Stimulated activated CD4-positive, alpha-beta T cell treated with anti-CD3 and anti-CD28 coated beads, TNF-alpha, amount 100 ng/mL, for 4 hours (primary cell): ENCODE data around the gene C22orf23.

Experiments used
- DNase-seq, 3 experiments: peaks; one replicate each; pipeline ENCODE4 v3.0.0-alpha.2; 2020; ENCODE audit warnings: low read depth in 3 of 3

Gene C22orf23

DNA sequence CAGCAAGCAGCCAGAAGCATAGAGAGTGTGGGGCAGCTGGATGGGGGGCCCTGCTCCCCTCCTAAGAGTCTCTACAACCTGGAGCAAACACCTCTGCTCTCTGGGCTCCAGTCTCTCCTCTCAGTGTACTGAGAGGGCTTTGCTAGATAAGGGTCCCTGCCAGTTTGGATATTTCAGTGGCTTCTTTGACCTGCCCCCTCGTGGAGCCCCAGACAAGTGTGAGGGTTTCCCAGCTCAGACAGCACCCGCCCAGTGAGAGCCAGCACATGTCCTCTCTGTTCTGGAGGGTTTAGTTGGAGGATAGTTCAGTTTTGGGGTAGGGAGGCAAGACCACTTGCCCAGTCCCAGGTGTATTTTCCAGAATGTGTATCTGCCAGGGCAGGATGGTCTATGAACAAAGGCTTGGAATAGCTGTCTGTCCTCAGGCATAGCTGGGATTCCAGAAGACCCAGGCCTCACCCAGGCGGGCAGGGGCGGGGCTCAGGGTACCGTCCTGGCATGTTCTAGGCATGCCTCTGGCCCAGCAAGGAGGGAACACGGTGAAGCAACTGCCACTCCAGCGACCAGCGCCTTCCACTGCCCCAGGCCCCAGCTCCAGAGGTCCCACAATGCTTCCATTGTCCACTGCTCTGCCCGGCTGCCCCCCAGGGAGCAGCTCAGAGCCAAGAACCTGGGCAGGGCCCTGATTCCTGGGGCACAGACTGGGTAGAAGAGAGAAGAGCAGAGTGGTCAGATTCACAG, 54.8 kb downstream of the C22orf23 start:
- no peak for DNase-seq

DNA sequence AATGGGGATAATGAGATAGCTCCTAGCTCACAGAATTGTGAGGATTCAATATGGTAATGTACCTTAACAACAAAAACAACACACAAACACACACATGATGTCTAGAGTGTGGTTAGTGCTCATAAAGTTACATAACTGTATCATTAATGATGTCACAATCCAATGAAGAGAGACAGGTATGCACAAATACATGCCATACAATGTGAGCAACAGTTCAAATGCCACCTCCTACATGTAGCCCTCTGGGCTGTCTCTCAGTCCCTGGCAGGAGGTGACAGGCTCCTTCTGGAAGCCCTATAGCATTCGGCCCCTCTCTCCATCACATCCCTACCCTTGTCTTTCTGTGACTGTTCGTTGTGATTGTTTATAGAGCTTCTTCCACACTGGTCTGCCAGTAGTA, 55.6 kb downstream of the C22orf23 start:
- no peak for DNase-seq

DNA sequence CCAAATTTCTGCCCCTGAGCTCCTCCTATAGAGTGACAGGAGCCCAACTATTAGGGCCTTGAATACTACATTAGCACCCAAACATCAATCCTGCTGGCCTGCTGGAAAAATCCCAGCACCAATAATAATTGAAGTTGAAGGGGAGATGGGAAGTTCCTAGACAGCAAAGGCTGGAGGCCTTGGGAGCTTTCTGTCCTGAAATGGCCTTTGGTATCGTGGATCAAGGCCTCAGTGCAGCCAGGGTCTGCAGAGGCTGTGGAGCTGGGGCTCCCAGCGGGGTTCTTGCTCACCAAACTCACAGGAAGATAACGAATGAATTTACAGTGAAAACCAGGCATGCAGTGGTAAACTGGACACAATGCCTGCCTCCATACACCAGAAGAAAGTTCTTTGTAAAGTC, 56.5 kb downstream of the C22orf23 start:
- no peak for DNase-seq

DNA sequence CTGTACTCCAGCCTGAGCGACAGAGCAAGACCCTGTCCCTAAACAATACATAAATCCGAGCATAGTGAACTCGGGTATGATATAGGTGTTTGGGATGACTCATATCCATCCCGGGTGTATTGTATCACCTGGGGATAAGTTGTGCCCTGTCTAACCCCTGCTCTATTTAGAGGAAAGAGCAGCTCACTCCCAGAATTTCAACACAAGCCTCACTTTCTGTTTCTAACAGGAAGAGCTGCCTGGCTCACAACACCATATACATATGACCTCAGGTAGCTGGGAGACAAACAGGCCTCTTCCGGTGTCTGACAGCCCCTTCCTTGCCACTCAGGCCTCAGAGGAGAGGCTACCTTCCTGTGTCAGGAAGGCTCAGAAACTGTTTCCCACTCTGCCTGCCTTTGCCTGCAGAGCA, 57.2 kb downstream of the C22orf23 start:
- no peak for DNase-seq

DNA sequence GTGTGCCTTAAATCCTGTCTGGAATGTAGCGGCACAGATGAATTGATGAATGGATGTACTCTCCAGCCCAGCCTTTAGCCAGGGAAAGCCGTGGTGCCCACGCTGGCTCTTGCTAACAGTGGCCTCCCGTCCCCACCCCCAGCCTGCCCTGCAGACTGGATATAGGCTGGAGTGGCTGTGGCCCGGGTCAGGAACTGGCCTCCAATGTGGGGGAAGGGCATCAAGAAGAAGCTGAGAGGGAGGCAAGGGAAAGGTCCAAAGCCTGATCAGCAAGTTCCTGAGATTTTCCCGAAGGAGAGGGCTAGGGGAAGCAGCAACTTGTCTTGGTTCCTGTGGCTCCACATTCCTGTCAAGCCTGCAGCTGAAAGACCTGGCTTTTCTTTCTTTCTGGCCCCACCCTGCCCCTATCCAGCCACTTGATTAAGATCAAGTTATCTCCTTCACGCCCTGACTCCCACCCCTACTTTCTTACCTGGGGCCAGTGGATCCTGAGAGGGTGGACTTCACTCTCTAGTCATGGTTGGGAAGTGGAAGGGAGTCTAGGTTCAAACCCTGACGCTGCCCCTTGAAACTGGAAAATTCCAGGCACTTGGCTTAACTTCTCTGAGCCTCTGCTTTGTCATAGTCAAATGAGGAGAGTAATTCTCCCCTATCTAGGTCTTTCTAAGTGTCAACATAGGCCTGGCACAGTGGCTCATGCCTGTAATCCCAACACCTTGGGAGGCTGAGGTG, 58.3 kb downstream of the C22orf23 start:
- DNase-seq = no peak

DNA sequence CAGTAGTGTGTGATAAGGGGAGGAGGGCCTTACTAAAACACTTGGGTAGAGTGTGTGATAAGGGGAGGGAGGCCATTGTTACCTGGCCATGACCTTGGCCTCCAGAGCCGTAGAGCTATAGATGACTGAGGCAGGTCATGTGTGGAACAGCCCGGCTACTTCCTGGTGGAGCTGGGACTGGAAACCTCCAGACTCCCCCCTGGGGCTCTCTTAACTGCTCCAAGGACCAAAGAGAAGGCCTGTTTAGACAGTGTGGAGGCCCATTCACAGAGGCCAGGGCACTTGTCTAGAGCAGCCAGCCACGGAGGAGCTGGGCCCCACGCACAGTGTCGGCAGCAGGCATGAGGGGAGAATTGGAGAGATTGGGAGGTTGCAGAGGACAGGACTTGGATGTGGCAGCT, 59.8 kb downstream of the C22orf23 start:
- DNase-seq = no peak
